ENCODE measurements around the gene TBX19.

GRCh38 chr1:168291222-168291837 lies 10.7 kb downstream of the TBX19 start:
- TF ChIP-seq ZBTB43 (CRISPR knock-in tag; IDR thresholded peaks at IDR 0.05) = no peak
- TF ChIP-seq NR1H2 (CRISPR knock-in tag; IDR thresholded peaks at IDR 0.05) = no peak
- TF ChIP-seq, protein P1, sequence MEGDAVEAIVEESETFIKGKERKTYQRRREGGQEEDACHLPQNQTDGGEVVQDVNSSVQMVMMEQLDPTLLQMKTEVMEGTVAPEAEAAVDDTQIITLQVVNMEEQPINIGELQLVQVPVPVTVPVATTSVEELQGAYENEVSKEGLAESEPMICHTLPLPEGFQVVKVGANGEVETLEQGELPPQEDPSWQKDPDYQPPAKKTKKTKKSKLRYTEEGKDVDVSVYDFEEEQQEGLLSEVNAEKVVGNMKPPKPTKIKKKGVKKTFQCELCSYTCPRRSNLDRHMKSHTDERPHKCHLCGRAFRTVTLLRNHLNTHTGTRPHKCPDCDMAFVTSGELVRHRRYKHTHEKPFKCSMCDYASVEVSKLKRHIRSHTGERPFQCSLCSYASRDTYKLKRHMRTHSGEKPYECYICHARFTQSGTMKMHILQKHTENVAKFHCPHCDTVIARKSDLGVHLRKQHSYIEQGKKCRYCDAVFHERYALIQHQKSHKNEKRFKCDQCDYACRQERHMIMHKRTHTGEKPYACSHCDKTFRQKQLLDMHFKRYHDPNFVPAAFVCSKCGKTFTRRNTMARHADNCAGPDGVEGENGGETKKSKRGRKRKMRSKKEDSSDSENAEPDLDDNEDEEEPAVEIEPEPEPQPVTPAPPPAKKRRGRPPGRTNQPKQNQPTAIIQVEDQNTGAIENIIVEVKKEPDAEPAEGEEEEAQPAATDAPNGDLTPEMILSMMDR (IDR thresholded peaks at IDR 0.05) = no peak
- TF ChIP-seq ZNF317 (CRISPR knock-in tag; IDR thresholded peaks at IDR 0.05; ENCODE audit: borderline replicate concordance, low read depth) = no peak
- no peak for TF ChIP-seq TCF7 (CRISPR knock-in tag; IDR thresholded peaks at IDR 0.05; ENCODE audit: low read depth)
- TF ChIP-seq TEAD4 (CRISPR knock-in tag; IDR thresholded peaks at IDR 0.05) = no peak
- TF ChIP-seq ESRRA (CRISPR knock-in tag; IDR thresholded peaks at IDR 0.05; ENCODE audit: borderline replicate concordance) = no peak
- TF ChIP-seq USF2 (CRISPR knock-in tag; IDR thresholded peaks at IDR 0.05) = no peak
- no peak for TF ChIP-seq GABPB1 (CRISPR knock-in tag; IDR thresholded peaks at IDR 0.05)
- TF ChIP-seq, protein P2, sequence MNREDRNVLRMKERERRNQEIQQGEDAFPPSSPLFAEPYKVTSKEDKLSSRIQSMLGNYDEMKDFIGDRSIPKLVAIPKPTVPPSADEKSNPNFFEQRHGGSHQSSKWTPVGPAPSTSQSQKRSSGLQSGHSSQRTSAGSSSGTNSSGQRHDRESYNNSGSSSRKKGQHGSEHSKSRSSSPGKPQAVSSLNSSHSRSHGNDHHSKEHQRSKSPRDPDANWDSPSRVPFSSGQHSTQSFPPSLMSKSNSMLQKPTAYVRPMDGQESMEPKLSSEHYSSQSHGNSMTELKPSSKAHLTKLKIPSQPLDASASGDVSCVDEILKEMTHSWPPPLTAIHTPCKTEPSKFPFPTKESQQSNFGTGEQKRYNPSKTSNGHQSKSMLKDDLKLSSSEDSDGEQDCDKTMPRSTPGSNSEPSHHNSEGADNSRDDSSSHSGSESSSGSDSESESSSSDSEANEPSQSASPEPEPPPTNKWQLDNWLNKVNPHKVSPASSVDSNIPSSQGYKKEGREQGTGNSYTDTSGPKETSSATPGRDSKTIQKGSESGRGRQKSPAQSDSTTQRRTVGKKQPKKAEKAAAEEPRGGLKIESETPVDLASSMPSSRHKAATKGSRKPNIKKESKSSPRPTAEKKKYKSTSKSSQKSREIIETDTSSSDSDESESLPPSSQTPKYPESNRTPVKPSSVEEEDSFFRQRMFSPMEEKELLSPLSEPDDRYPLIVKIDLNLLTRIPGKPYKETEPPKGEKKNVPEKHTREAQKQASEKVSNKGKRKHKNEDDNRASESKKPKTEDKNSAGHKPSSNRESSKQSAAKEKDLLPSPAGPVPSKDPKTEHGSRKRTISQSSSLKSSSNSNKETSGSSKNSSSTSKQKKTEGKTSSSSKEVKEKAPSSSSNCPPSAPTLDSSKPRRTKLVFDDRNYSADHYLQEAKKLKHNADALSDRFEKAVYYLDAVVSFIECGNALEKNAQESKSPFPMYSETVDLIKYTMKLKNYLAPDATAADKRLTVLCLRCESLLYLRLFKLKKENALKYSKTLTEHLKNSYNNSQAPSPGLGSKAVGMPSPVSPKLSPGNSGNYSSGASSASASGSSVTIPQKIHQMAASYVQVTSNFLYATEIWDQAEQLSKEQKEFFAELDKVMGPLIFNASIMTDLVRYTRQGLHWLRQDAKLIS (CRISPR knock-in tag; IDR thresholded peaks at IDR 0.05; ENCODE audit: borderline replicate concordance) = no peak
- TF ChIP-seq USF1 (CRISPR knock-in tag; IDR thresholded peaks at IDR 0.05) = no peak
- no peak for TF ChIP-seq HMGA2 (CRISPR knock-in tag; IDR thresholded peaks at IDR 0.05)
- TF ChIP-seq, protein P3, sequence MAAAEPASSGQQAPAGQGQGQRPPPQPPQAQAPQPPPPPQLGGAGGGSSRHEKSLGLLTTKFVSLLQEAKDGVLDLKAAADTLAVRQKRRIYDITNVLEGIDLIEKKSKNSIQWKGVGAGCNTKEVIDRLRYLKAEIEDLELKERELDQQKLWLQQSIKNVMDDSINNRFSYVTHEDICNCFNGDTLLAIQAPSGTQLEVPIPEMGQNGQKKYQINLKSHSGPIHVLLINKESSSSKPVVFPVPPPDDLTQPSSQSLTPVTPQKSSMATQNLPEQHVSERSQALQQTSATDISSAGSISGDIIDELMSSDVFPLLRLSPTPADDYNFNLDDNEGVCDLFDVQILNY (CRISPR knock-in tag; IDR thresholded peaks at IDR 0.05) = no peak
